Left lung (tissue), 10 donors: ENCODE data around the gene MKNK1. TPM values are rescaled to one million over a fixed set of nuclear protein-coding genes. Genes with fewer than 3 reads are reported as not detected.

Experiments
- ATAC-seq: fragments of 200-7000 bp; cut with Tn5 transposase; one replicate; pipeline ENCODE4 v1.9.1; 2020; ENCODE audit warnings: moderate library complexity
- DNase-seq, 4 donors: peaks; one replicate each; pipeline ENCODE4 v3.0.0-alpha.2; 2013 to 2020
- H3K27ac ChIP-seq, 2 donors: fragments of 200-600 bp; sonication (generic) in 1 of 2; one replicate each; pipeline versions ENCODE4 v1.5.0 to v1.8.0; 2020 to 2021
- H3K27me3 ChIP-seq, 2 donors: fragments of 200-600 bp; sonication (generic) in 1 of 2; one replicate each; pipeline versions ENCODE4 v1.5.0 to v1.8.0; 2020 to 2021
- H3K36me3 ChIP-seq, 2 donors: fragments of 200-600 bp; sonication (generic) in 1 of 2; one replicate each; pipeline versions ENCODE4 v1.5.0 to v1.8.0; 2020 to 2021
- H3K4me1 ChIP-seq, 2 donors: fragments of 200-600 bp; one replicate each; pipeline ENCODE4 v1.8.0; 2021
- H3K4me3 ChIP-seq, 2 donors: fragments of 200-600 bp; sonication (generic) in 1 of 2; one replicate each; pipeline versions ENCODE4 v1.5.0 to v1.8.0; 2020 to 2021; ENCODE audit warnings: mild to moderate bottlenecking in 1 of 2
- H3K9me3 ChIP-seq, 2 donors: fragments of 200-600 bp; sonication (generic) in 1 of 2; one replicate each; pipeline versions ENCODE4 v1.5.0 to v1.8.0; 2020 to 2021
- intact Hi-C, 2 donors: fragments of 100-400 bp; cut with DNase I; formaldehyde crosslinking; loops; one replicate each; pipeline versions ENCODE4 v1.11.2 to v1.14.2; 2022
- polyA plus RNA-seq, 6 donors: library from polyadenylated mRNA; unstranded; fragments of 120-200 nt; gene quantifications; one replicate each; pipeline ENCODE4 v1.2.1, GENCODE V29; 2013; ENCODE audit not compliant: insufficient read length in 6 of 6
- total RNA-seq, 2 donors: library from RNA; stranded (reverse); fragmentation: NEBNext Ultra II Directional; extraction: Animal tissue kit (Norgen Biotek cat#: 25700); gene quantifications; one replicate each; pipeline ENCODE4 v1.2.1, GENCODE V29; 2021
- TF ChIP-seq, protein P1 (sequence below), 2 donors: fragments of 200-600 bp; sonication (generic) in 1 of 2; IDR thresholded peaks; one replicate each; pipeline versions ENCODE4 v1.5.0 to v1.8.0; 2021; ENCODE audit warnings: antibody characterized with exemption in 2 of 2
- donor health status: DM: no; HTN: yes; CAD: no.
- donor health status: DM: no; HTN: no; CAD: no.

The MKNK1 gene
- total and polyA plus RNA-seq, 8 donors: 42.2 to 96.0 (median 51.4) TPM

DNA sequence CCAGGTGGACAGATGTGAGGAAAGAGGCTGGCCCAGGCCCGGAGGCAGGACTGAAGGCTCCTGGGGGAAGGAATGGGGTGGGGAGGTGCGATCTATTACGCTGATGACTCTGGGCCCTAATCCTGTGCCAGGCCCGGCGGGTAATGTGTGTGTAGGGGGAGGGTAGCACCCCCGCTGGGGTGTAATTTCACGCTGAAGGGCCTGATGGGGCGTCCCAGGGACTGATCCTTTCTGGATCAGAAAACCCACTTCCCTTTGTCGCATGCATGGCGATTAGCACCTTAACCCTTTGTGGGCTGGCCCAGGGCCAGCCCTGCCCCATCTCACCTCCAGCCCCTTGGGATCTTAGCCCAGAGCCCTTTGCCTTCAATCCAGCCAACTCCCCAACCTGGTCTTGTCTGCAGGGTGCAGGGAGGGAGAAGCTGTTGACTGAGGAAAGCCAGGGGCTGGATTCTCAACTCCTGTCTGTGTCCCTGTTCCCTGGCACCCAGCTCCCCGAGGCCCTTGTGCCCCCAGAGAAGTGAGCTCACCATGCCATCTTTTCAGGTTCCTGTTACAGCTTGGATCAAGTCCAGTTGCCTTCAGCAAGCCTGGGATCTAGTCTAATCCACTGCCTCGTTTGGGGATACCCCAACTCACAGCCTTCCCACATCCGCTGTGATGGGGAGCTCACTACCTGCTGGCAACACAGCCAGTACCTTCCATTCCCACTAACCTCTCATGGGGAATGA, 78.7 kb downstream of the MKNK1 start:
- Histone ChIP-seq H3K36me3 (no peaks in the 10 kb centered on the region), H3K27ac (no peak overlapping the region), H3K4me1 (peaks cover 11 to 17% of the 10 kb centered on the region in 2 donors), H3K27me3 (peaks cover 0 to 65% of the 10 kb centered on the region in 2 donors), H3K9me3 (no peaks in the 10 kb centered on the region), H3K4me3 (no peak overlapping the region)
- ATAC-seq (no peak), DNase-seq (peak in 1 of 4 donors; percentile 49)
- intact Hi-C loops: loop anchor here in 1 of 2 donors (2.0 to 5.0 kb wide), 2 partner anchors 48 to 79 kb away; no protein-coding TSS in a partner anchor
- TF ChIP-seq, protein P1, sequence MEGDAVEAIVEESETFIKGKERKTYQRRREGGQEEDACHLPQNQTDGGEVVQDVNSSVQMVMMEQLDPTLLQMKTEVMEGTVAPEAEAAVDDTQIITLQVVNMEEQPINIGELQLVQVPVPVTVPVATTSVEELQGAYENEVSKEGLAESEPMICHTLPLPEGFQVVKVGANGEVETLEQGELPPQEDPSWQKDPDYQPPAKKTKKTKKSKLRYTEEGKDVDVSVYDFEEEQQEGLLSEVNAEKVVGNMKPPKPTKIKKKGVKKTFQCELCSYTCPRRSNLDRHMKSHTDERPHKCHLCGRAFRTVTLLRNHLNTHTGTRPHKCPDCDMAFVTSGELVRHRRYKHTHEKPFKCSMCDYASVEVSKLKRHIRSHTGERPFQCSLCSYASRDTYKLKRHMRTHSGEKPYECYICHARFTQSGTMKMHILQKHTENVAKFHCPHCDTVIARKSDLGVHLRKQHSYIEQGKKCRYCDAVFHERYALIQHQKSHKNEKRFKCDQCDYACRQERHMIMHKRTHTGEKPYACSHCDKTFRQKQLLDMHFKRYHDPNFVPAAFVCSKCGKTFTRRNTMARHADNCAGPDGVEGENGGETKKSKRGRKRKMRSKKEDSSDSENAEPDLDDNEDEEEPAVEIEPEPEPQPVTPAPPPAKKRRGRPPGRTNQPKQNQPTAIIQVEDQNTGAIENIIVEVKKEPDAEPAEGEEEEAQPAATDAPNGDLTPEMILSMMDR (IDR thresholded peaks at IDR 0.05): no peak

DNA sequence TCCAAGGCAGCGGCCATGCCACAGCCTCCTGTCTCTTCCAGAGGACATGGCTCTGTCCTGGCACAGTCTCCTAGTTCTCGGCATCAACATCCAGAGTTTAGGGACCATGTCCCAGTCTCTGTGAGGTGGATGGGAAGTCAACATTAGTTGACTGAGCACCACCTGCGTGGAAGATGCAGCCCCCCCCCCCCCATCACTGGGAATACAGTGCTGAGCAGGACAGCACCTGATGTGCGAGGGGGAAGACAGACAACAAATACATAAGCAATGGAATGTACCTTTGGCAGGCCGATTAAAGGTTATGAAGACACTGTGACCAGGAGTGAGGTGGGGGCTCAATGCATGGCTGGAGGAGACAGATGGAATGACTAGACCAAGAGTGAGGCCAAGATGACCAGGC, 79.2 kb downstream of the MKNK1 start:
- DNase-seq: peak in 1 of 4 donors; percentile 8
- no peaks in the 10 kb centered on the region for H3K9me3 ChIP-seq
- no peak for ATAC-seq
- H3K36me3 ChIP-seq: no peaks in the 10 kb centered on the region
- H3K27ac ChIP-seq: no peak overlapping the region
- intact Hi-C loops: loop anchor here in 1 of 2 donors (2.0 to 5.0 kb wide), 2 partner anchors 48 to 78 kb away; no protein-coding TSS in a partner anchor
- peaks cover 11 to 22% of the 10 kb centered on the region in 2 donors for H3K4me1 ChIP-seq
- peaks cover 0 to 65% of the 10 kb centered on the region in 2 donors for H3K27me3 ChIP-seq
- no peak overlapping the region for H3K4me3 ChIP-seq
- TF ChIP-seq, protein P1 (IDR thresholded peaks at IDR 0.05): no peak

DNA sequence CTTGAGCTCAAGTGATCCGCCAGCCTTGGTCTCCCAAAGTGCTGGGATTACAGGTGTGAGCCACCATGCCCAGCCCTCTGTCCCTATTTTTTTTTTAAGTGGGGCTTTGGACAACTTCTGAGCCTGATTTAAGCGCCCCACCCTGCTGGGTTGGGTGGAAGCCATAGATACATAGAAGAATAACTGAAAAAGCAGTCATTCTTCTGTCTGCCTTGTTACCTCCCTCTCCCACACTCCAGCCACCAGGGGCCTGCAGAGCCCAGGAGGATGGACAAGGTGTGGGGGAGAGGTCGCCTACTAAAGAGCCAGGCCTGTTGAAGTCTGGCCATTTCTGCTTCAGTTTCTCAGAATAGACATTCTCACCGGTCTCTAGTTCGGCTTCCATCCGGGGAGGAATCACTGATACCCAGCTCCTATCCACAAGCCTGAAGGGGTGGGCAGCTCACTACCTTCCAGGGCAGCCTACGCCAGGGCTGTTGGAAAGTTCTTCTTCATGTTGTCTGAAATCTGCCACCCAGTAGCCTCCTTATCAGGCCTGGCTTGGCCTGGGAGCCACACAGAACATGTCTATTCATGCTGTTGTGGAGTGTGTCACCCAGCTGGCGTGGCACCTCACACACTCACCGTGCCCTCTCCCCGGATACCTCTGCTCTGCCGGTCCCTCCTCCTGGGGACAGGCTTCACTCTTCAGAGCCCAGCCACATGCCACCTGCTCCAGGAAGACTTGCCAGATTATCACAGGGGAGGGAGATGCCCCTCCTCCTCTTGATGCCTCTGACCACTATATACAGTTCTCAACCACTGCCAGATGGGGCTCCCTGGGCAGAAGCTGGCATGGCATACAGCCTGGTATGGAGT, 80.3 kb downstream of the MKNK1 start:
- Histone ChIP-seq H3K36me3 (no peaks in the 10 kb centered on the region), H3K4me3 (no peak overlapping the region), H3K27ac (no peak overlapping the region), H3K27me3 (peaks cover 0 to 65% of the 10 kb centered on the region in 2 donors), H3K9me3 (no peaks in the 10 kb centered on the region), H3K4me1 (peaks cover 11 to 22% of the 10 kb centered on the region in 2 donors)
- TF ChIP-seq, protein P1 (IDR thresholded peaks at IDR 0.05): no peak
- ATAC-seq: no peak
- intact Hi-C loops: loop anchor here in 1 of 2 donors (2.0 kb wide), 1 partner anchor 77 kb away; no protein-coding TSS in a partner anchor
- peak in 1 of 4 donors; percentile 38 for DNase-seq

DNA sequence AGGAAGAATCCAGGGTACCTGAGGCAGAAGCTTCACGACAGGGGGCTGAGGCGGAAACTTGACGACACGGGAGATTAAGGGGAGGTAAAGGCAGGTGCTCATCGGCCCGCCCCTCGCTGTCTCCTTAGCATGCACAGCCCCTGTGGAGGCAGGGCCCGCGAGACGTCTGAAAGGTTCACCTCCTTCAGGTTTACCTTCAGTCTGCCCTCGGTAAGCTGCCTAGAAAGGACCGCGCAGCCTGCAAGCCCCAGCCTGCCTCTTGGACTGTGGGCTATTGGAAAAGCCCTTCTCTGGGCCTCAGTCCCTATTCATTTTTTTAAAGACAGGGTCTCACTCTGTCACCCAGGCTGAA, 81.1 kb downstream of the MKNK1 start:
- ATAC-seq (no peak), DNase-seq (peak in 1 of 4 donors; percentile 70)
- intact Hi-C loops: no loop called here
- no peak overlapping the region for H3K4me3 ChIP-seq
- peaks cover 11 to 22% of the 10 kb centered on the region in 2 donors for H3K4me1 ChIP-seq
- H3K9me3 ChIP-seq: no peaks in the 10 kb centered on the region
- TF ChIP-seq, protein P1 (IDR thresholded peaks at IDR 0.05): no peak
- H3K36me3 ChIP-seq: no peaks in the 10 kb centered on the region
- peaks cover 0 to 64% of the 10 kb centered on the region in 2 donors for H3K27me3 ChIP-seq
- no peak overlapping the region for H3K27ac ChIP-seq
